GM19239 (cell line): ENCODE results near the gene MEFV.
A peak's percentile ranks its signal among the peaks of the same experiment; 100 is the strongest.
"Not testable (repeated sequence)": the region's sequence is repeated elsewhere in the genome, so short reads cannot be mapped to it uniquely, and the experiment has no call there.

Experiments used
- DNase-seq: peaks from one replicate; pipeline ENCODE4 v3.0.0; 2011; ENCODE audit warnings: low spot score; ENCODE audit not compliant: insufficient read length
- FAIRE-seq: peaks from 2 replicates; lab custom pipeline; 2011; peaks lifted over from hg19 to GRCh38; lab: Jason Lieb, UNC

The MEFV gene

GRCh38 chr16:3270718-3271117 is 14.3 kb upstream of the MEFV start:
- not testable (repeated sequence) for FAIRE-seq, DNase-seq

GRCh38 chr16:3268294-3268693 is 11.9 kb upstream of the MEFV start:
- DNase-seq (no peak), FAIRE-seq (no peak)

GRCh38 chr16:3266873-3267537 is 10.6 kb upstream of the MEFV start:
- no peak for DNase-seq
- FAIRE-seq, result no peak

GRCh38 chr16:3264137-3265036 is 8.0 kb upstream of the MEFV start:
- DNase-seq (peak; percentile 96), FAIRE-seq (peak; percentile 89)

- FAIRE-seq, result no peak
- no peak for DNase-seq
Measured at GRCh38 chr16:3262517-3262916, 6.1 kb upstream of the MEFV start.

GRCh38 chr16:3259836-3260235 is 3.4 kb upstream of the MEFV start:
- FAIRE-seq (no peak), DNase-seq (no peak)

GRCh38 chr16:3256866-3257465 is 533 bp upstream of the MEFV start:
- DNase-seq (no peak), FAIRE-seq (no peak)

GRCh38 chr16:3254309-3254708 is 2.1 kb downstream of the MEFV start:
- DNase-seq, result no peak
- no peak for FAIRE-seq

- no peak for DNase-seq
- no peak for FAIRE-seq
Measured at GRCh38 chr16:3252967-3253366, 3.5 kb downstream of the MEFV start.

GRCh38 chr16:3249451-3249850 is 7.0 kb downstream of the MEFV start:
- FAIRE-seq (no peak), DNase-seq (no peak)

- FAIRE-seq (no peak), DNase-seq (no peak)
Measured at GRCh38 chr16:3249020-3249419, 7.4 kb downstream of the MEFV start.

GRCh38 chr16:3248596-3248995 is 7.8 kb downstream of the MEFV start:
- no peak for DNase-seq
- FAIRE-seq, result no peak

- FAIRE-seq, result no peak
Measured at GRCh38 chr16:3246876-3247275, 9.6 kb downstream of the MEFV start.

GRCh38 chr16:3246002-3246401 is 10.4 kb downstream of the MEFV start:
- FAIRE-seq (no peak), DNase-seq (no peak)

More at GRCh38 chr16:3246876-3247275, 9.6 kb downstream of the MEFV start:
- no peak for DNase-seq

GRCh38 chr16:3243882-3244281 is 12.6 kb downstream of the MEFV start:
- FAIRE-seq, result no peak
- no peak for DNase-seq

- DNase-seq (no peak), FAIRE-seq (no peak)
Measured at GRCh38 chr16:3242709-3243108, 13.7 kb downstream of the MEFV start.

GRCh38 chr16:3241761-3242160 is 14.7 kb downstream of the MEFV start:
- DNase-seq (no peak), FAIRE-seq (no peak)

- FAIRE-seq, result no peak
Measured at GRCh38 chr16:3235856-3236669, 20.4 kb downstream of the MEFV start.

GRCh38 chr16:3234857-3235561 is 21.4 kb downstream of the MEFV start, which contains the start of gene ZNF200:
Gene ZNF200, minus strand, starts transcription at chr16:3235158. Its CDS starts 1,403 bp downstream, at chr16:3233755.
- DNase-seq (peak; percentile 99), FAIRE-seq (peak; percentile 99)

More at GRCh38 chr16:3235856-3236669, 20.4 kb downstream of the MEFV start:
- DNase-seq, result no peak

GRCh38 chr16:3234543-3234856 is 21.9 kb downstream of the MEFV start:
- DNase-seq (no peak), FAIRE-seq (no peak)
